ENCODE data around the gene PCGF2. TPM values are rescaled to one million over a fixed set of nuclear protein-coding genes. Genes with fewer than 3 reads are reported as not detected.

PCGF2 gene
- total and polyA plus RNA-seq, 9 of the 15 experiments (the other 6 are each of a cell fraction or from before 2014, with no cell fraction given) = 1.3 to 33.4 (median 7.0) TPM

DNA sequence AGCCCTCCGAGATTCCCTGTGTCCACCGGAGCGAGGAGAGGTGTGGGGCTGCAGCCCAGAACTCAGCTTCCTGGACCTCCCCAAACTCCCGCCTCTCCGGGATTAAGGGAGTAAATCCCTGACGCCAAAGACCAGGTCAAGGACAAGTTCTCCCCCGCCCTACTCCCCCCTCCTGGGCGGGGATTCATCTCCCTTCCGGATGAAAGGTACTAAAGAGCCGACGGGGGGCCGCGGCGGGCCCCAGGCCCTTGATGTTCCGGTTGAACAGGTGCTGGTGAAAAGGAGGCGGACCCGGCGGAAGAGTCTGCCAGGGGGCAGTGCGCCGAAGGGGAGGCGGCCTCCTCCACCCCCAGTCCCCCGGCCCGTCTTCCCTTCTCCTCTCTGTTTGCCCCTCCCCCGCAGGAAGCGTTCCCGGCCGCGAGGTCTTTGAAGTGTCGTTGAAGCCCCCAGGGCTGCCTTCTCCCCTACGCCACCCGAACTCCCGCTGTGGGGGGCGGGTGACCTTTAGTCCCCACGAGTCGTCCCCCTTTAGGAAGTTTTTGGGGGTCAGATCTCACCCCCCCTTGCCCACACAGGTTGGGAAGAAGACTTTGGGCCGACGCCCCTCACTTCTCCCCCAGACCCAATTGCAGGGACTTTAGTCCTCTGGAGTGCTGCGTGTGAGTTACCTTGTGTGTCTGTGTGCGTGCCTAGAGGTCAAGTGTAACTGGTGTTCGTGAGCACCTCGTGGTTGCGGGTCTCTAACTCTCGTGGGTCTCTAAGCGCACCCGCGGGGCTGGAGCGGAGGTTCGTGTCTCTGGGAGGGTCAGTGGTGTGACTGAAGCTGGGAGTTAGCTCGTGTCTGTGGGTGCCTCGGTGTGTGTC lies 44.2 kb downstream of the PCGF2 start (continued):
- TF ChIP-seq SNRNP70 (optimal IDR thresholded peaks at IDR 0.05; ENCODE audit: low read depth, low read length) = no peak
- TF ChIP-seq PHB2 (IDR thresholded peaks at IDR 0.05; ENCODE audit: low read depth) = 0 out of 2 replicates have a peak, but pooled peaks have one; percentile 15
- TF ChIP-seq FOXJ3 (CRISPR knock-in tag; IDR thresholded peaks at IDR 0.05) = no peak
- no peak for TF ChIP-seq TGIF2 (CRISPR knock-in tag; IDR thresholded peaks at IDR 0.05)
- no peak for TF ChIP-seq XRCC4 (IDR thresholded peaks at IDR 0.05; ENCODE audit: extremely low read depth, insufficient read depth, insufficient read length)
- TF ChIP-seq, protein P1, sequence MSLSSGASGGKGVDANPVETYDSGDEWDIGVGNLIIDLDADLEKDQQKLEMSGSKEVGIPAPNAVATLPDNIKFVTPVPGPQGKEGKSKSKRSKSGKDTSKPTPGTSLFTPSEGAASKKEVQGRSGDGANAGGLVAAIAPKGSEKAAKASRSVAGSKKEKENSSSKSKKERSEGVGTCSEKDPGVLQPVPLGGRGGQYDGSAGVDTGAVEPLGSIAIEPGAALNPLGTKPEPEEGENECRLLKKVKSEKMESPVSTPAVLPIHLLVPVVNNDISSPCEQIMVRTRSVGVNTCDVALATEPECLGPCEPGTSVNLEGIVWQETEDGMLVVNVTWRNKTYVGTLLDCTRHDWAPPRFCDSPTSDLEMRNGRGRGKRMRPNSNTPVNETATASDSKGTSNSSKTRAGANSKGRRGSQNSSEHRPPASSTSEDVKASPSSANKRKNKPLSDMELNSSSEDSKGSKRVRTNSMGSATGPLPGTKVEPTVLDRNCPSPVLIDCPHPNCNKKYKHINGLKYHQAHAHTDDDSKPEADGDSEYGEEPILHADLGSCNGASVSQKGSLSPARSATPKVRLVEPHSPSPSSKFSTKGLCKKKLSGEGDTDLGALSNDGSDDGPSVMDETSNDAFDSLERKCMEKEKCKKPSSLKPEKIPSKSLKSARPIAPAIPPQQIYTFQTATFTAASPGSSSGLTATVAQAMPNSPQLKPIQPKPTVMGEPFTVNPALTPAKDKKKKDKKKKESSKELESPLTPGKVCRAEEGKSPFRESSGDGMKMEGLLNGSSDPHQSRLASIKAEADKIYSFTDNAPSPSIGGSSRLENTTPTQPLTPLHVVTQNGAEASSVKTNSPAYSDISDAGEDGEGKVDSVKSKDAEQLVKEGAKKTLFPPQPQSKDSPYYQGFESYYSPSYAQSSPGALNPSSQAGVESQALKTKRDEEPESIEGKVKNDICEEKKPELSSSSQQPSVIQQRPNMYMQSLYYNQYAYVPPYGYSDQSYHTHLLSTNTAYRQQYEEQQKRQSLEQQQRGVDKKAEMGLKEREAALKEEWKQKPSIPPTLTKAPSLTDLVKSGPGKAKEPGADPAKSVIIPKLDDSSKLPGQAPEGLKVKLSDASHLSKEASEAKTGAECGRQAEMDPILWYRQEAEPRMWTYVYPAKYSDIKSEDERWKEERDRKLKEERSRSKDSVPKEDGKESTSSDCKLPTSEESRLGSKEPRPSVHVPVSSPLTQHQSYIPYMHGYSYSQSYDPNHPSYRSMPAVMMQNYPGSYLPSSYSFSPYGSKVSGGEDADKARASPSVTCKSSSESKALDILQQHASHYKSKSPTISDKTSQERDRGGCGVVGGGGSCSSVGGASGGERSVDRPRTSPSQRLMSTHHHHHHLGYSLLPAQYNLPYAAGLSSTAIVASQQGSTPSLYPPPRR (CRISPR knock-in tag; IDR thresholded peaks at IDR 0.05; ENCODE audit: borderline replicate concordance) = no peak
- 0 out of 2 replicates have a peak, but pooled peaks have one; percentile 50 for TF ChIP-seq HNRNPL (IDR thresholded peaks at IDR 0.05; ENCODE audit: low read depth, low read length)
- peak; percentile 77; the same call in 1 of the 2 replicates for TF ChIP-seq L3MBTL2 (IDR thresholded peaks at IDR 0.05)
- TF ChIP-seq, protein P2, sequence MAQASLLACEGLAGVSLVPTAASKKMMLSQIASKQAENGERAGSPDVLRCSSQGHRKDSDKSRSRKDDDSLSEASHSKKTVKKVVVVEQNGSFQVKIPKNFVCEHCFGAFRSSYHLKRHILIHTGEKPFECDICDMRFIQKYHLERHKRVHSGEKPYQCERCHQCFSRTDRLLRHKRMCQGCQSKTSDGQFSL (CRISPR knock-in tag; IDR thresholded peaks at IDR 0.05) = peak; percentile 72
- TF ChIP-seq, protein P2 (tag; IDR thresholded peaks at IDR 0.05) = peak in 1 of 2 experiments; percentile 74; a peak in 2 of 4 replicates
- TF ChIP-seq TAF7 (tag; IDR thresholded peaks at IDR 0.05) = no peak
- TF ChIP-seq, protein P3, sequence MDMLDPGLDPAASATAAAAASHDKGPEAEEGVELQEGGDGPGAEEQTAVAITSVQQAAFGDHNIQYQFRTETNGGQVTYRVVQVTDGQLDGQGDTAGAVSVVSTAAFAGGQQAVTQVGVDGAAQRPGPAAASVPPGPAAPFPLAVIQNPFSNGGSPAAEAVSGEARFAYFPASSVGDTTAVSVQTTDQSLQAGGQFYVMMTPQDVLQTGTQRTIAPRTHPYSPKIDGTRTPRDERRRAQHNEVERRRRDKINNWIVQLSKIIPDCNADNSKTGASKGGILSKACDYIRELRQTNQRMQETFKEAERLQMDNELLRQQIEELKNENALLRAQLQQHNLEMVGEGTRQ (CRISPR knock-in tag; IDR thresholded peaks at IDR 0.05) = 0 out of 2 replicates have a peak, but pooled peaks have one; percentile 15
- no peak for TF ChIP-seq THRA (IDR thresholded peaks at IDR 0.05)
- no peak for TF ChIP-seq PHB (CRISPR knock-in tag; IDR thresholded peaks at IDR 0.05)
- TF ChIP-seq, protein P4, sequence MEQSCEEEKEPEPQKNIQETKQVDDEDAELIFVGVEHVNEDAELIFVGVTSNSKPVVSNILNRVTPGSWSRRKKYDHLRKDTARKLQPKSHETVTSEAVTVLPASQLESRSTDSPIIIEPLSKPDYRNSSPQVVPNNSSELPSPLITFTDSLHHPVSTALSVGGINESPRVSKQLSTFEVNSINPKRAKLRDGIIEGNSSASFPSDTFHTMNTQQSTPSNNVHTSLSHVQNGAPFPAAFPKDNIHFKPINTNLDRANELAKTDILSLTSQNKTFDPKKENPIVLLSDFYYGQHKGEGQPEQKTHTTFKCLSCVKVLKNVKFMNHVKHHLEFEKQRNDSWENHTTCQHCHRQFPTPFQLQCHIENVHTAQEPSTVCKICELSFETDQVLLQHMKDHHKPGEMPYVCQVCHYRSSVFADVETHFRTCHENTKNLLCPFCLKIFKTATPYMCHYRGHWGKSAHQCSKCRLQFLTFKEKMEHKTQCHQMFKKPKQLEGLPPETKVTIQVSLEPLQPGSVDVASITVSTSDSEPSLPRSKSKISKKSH (CRISPR knock-in tag; IDR thresholded peaks at IDR 0.05) = no peak
- peak; percentile 25; the same call in 1 of the 2 replicates for TF ChIP-seq PHF8 (IDR thresholded peaks at IDR 0.05; ENCODE audit: borderline replicate concordance, low read length)
- 0 out of 2 replicates have a peak, but pooled peaks have one; percentile 21 for TF ChIP-seq MTA1 (IDR thresholded peaks at IDR 0.05; ENCODE audit: borderline replicate concordance)
- TF ChIP-seq ZC3H11A (IDR thresholded peaks at IDR 0.05; ENCODE audit: low read depth, low read length) = no peak

All from K562 (cell line).